GM12878 (cell line): Measurements from ENCODE around the gene CCDC83. TPM values are rescaled to one million over a fixed set of nuclear protein-coding genes. Genes with fewer than 3 reads are reported as not detected.

Experiments used
- ATAC-seq: fragments of 200-7000 bp; cut with Tn5 transposase; 3 replicates; pipeline ENCODE4 v1.9.1; 2020; ENCODE audit warnings: mild to moderate bottlenecking, moderate library complexity
- BruUV-seq: library from RNA; stranded (reverse); fragments of 400-500 nt; replicated peaks from 2 replicates; lab custom pipeline; 2021; lab: Mats Ljungman, UMichigan
- CTCF ChIA-PET: fragments of 300-600 bp; sonication (Branson Sonifier 250); formaldehyde crosslinking; extraction: SDS; loops from one replicate; lab custom pipeline; 2021; ENCODE audit warnings: inconsistent platforms; lab: Yijun Ruan, JAX
- POLR2A ChIA-PET: fragments of 350-600 bp; formaldehyde crosslinking; extraction: SDS; loops from one replicate; lab custom pipeline; 2021; ENCODE audit warnings: inconsistent platforms; lab: Charles Lee
- RAD21 ChIA-PET: fragments of 300-600 bp; sonication (Branson Sonifier 250); formaldehyde crosslinking; loops from one replicate; lab custom pipeline; 2023; ENCODE audit warnings: antibody characterized with exemption; ENCODE audit not compliant: unreplicated experiment; lab: Charles Lee
- SMC1A ChIA-PET: fragments of 300-600 bp; sonication (Branson Sonifier 250); formaldehyde crosslinking; loops from one replicate; lab custom pipeline; 2023; ENCODE audit not compliant: unreplicated experiment, uncharacterized antibody; lab: Charles Lee
- DNase-seq: peaks from one replicate; pipeline ENCODE4 v3.0.0-alpha.2; 2011; ENCODE audit warnings: low read depth, low spot score
- FAIRE-seq: peaks from 3 replicates; lab custom pipeline; 2011; peaks lifted over from hg19 to GRCh38; lab: Jason Lieb, UNC
- H2AFZ ChIP-seq: 2 replicates; pipeline ENCODE4 v1.6.0; 2011; ENCODE audit warnings: low read depth, low read length, control low read depth; ENCODE audit not compliant: control insufficient read depth
- H3K27ac ChIP-seq: 2 replicates; pipeline ENCODE4 v1.5.1; 2011; ENCODE audit warnings: control low read depth; ENCODE audit not compliant: control insufficient read depth, insufficient read depth
- H3K27me3 ChIP-seq, 2 experiments: replicated peaks in 1 of 2; 2 replicates each; pipeline versions ENCODE4 v1.6.0 to v1.6.1; 2011; ENCODE audit warnings: low read length in 1 of 2; ENCODE audit not compliant: control insufficient read depth in 2 of 2, insufficient read depth in 2 of 2
- H3K36me3 ChIP-seq, 2 experiments: 2 replicates each; pipeline ENCODE4 v1.5.1; 2011; ENCODE audit warnings: low read length in 1 of 2; ENCODE audit not compliant: control insufficient read depth in 2 of 2, insufficient read depth in 2 of 2
- H3K4me1 ChIP-seq: 2 replicates; pipeline ENCODE4 v1.6.1; 2011; ENCODE audit warnings: mild to moderate bottlenecking, low read length, moderate library complexity, mixed read lengths; ENCODE audit not compliant: control insufficient read depth, insufficient read depth
- H3K4me2 ChIP-seq: 2 replicates; pipeline ENCODE4 v1.6.0; 2011; ENCODE audit warnings: control low read depth; ENCODE audit not compliant: control insufficient read depth, insufficient read depth
- H3K4me3 ChIP-seq: fragments of 200-600 bp; sonication (generic); 2 replicates; pipeline ENCODE4 v1.5.1; 2016
- H3K79me2 ChIP-seq: 2 replicates; pipeline ENCODE4 v1.6.0; 2011; ENCODE audit warnings: low read length; ENCODE audit not compliant: control insufficient read depth, insufficient read depth
- H3K9ac ChIP-seq: 2 replicates; pipeline ENCODE4 v1.8.0; 2011; ENCODE audit warnings: low read length, control low read depth, mixed read lengths; ENCODE audit not compliant: control insufficient read depth, insufficient read depth
- H3K9me3 ChIP-seq: replicated peaks from 3 replicates; pipeline ENCODE4 v1.5.1; 2011; ENCODE audit warnings: mild to moderate bottlenecking, low read length; ENCODE audit not compliant: control insufficient read depth, insufficient read depth
- H4K20me1 ChIP-seq: 2 replicates; pipeline ENCODE4 v1.6.0; 2011; ENCODE audit not compliant: control insufficient read depth, insufficient read depth
- BCL11A ChIP-seq: IDR thresholded peaks from 2 replicates; pipeline ENCODE4 v1.6.1; 2011; ENCODE audit warnings: low read depth, low read length
- CBFB ChIP-seq: IDR thresholded peaks from 2 replicates; pipeline ENCODE4 v1.6.1; 2016; ENCODE audit warnings: antibody characterized with exemption, low read depth
- HDAC6 ChIP-seq: fragments of 200-600 bp; sonication (generic); IDR thresholded peaks from one replicate; pipeline ENCODE4 v1.8.0; 2017; ENCODE audit warnings: antibody characterized with exemption; ENCODE audit not compliant: unreplicated experiment
- LARP7 ChIP-seq: fragments of 450-650 bp; IDR thresholded peaks from 2 replicates; pipeline ENCODE4 v1.6.1; 2017; ENCODE audit warnings: mild to moderate bottlenecking
- MEF2A ChIP-seq: IDR thresholded peaks from 2 replicates; pipeline ENCODE4 v1.6.1; 2011; ENCODE audit warnings: low read depth, mild to moderate bottlenecking, low read length, moderate library complexity; ENCODE audit not compliant: insufficient read depth
- PBX3 ChIP-seq: IDR thresholded peaks from 2 replicates; pipeline ENCODE4 v1.6.1; 2011; ENCODE audit warnings: mild to moderate bottlenecking, low read depth, low read length, moderate library complexity; ENCODE audit not compliant: insufficient replicate concordance
- WGBS: methylation state at CpG from one replicate; pipeline ENCODE4 v1.1.6; 2016; ENCODE audit warnings: low lambda C conversion rate; ENCODE audit not compliant: insufficient replicate concordance, insufficient coverage; ENCODE audit errors: missing lambda C conversion rate; 5-methylcytosine and 5-hydroxymethylcytosine counted together
- in situ Hi-C: fragments of 300-500 bp; cut with MboI; formaldehyde crosslinking; loops from 9 replicates; pipeline ENCODE4 v1.14.3; 2018; ENCODE audit warnings: mixed read lengths
- intact Hi-C: fragments of 100-400 bp; cut with micrococcal nuclease; formaldehyde crosslinking; loops from one replicate; pipeline ENCODE4 v1.14.2; 2022; ENCODE audit not compliant: unreplicated experiment
- polyA plus RNA-seq, 11 experiments: library from polyadenylated mRNA; depleted of rRNA in 4 of 11; unstranded in 6 of 11; stranded (reverse) in 5 of 11; fragments of >200 nt; fragmentation: Nextera tagmentation in 4 of 11; fragmentation: Illumina TruSeq in 1 of 11; extraction: Ambion mirVana in 4 of 11; extraction: Trizol in 1 of 11; gene quantifications; 1 replicate in 1 of 11; 2 replicates in 10 of 11; pipeline versions ENCODE4 v1.2.1 to v1.2.3, GENCODE V29; 2011 to 2016; ENCODE audit warnings: inconsistent platforms in 2 of 11, missing spikeins in 2 of 11, low read depth in 1 of 11
- total RNA-seq, 4 experiments: library from RNA; depleted of rRNA in 3 of 4; stranded (reverse); fragments of >200 nt in 3 of 4; fragmentation: Illumina TruSeq in 1 of 4; extraction: Trizol in 1 of 4; gene quantifications; 2 replicates each; pipeline versions ENCODE4 v1.2.1 to v1.2.3, GENCODE V29; 2013 to 2021
- TF ChIP-seq, protein P1 (sequence below): fragments of 450-650 bp; IDR thresholded peaks from 2 replicates; pipeline ENCODE4 v1.6.1; 2017; ENCODE audit warnings: mild to moderate bottlenecking

CCDC83 gene
- total and polyA plus RNA-seq, 10 of the 15 experiments (the other 5 are each of a cell fraction or from before 2014, with no cell fraction given), result not detected

DNA sequence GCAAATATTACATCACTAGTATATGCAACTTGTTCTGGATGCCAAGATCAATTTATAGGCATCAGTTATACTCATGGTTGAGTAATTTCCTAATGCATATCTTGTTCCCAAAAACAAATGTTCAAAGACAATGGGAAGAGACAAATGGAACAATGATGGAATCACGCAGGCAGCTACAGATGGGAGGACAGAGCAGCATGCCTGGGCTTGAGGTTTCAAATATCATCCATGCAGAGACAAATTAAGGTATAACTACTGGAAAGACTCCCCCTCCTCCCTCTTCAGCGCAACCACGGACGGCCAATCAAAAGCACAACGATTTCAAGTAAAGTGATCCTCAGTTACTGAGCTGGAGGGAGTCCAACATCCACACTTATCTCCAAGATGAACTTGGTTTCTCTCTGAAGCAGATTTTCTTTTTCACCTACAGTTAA lies 106.8 kb downstream of the CCDC83 start:
- BruUV-seq, result no TSS peak
- intact Hi-C loops, result no loop called here
- FAIRE-seq, result no peak
- Histone ChIP-seq H4K20me1 (no peaks in the 10 kb centered on the region), H3K36me3 (peaks cover 2 to 29% of the 10 kb centered on the region in 2 experiments), H3K27ac (no peak overlapping the region), H3K4me2 (no peak overlapping the region), H3K27me3 (no peaks in the 10 kb centered on the region), H3K9ac (no peak overlapping the region), H3K79me2 (peaks cover 2% of the 10 kb centered on the region; the same call in 1 of the 2 replicates), H3K4me3 (no peak overlapping the region), H2AFZ (no peak overlapping the region), H3K4me1 (peaks cover 7% of the 10 kb centered on the region), H3K9me3 (no peaks in the 10 kb centered on the region)
- POLR2A ChIA-PET, result interaction anchor here (1.3 kb wide), 1 partner anchor 239 kb away, joined by 3 read pairs; no protein-coding TSS in a partner anchor
- SMC1A ChIA-PET, result interaction anchor here (0.7 to 2.4 kb wide), 7 partner anchors 13 to 353 kb away, joined by 3 to 7 read pairs (median 4); no protein-coding TSS in a partner anchor
- in situ Hi-C loops, result no loop called here
- ATAC-seq, result no peak
- 97% methylated on average over 5 of the region's 5 CpGs for WGBS
- TF ChIP-seq, protein P1, sequence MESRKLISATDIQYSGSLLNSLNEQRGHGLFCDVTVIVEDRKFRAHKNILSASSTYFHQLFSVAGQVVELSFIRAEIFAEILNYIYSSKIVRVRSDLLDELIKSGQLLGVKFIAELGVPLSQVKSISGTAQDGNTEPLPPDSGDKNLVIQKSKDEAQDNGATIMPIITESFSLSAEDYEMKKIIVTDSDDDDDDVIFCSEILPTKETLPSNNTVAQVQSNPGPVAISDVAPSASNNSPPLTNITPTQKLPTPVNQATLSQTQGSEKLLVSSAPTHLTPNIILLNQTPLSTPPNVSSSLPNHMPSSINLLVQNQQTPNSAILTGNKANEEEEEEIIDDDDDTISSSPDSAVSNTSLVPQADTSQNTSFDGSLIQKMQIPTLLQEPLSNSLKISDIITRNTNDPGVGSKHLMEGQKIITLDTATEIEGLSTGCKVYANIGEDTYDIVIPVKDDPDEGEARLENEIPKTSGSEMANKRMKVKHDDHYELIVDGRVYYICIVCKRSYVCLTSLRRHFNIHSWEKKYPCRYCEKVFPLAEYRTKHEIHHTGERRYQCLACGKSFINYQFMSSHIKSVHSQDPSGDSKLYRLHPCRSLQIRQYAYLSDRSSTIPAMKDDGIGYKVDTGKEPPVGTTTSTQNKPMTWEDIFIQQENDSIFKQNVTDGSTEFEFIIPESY, result no peak
- TF ChIP-seq CBFB (no peak), LARP7 (no peak), MEF2A (no peak), HDAC6 (no peak), PBX3 (no peak), BCL11A (no peak)
- no peak for DNase-seq
- RAD21 ChIA-PET, result interaction anchor here (1.3 kb wide), 1 partner anchor 15 kb away, joined by 4 read pairs; no protein-coding TSS in a partner anchor
- CTCF ChIA-PET, result interaction anchor here (0.6 to 1.6 kb wide), 8 partner anchors 12 to 330 kb away, joined by 3 read pairs; no protein-coding TSS in a partner anchor
